Breast epithelium (tissue), 3 donors: Measurements from ENCODE around the gene MS4A4A.

Source experiments
- CTCF ChIP-seq, 3 donors: fragments of 450-650 bp; IDR thresholded peaks; one replicate each; pipeline ENCODE4 v1.5.1; 2016 to 2017; ENCODE audit warnings: antibody characterized with exemption in 3 of 3, mild to moderate bottlenecking in 3 of 3, moderate library complexity in 3 of 3
- POLR2AphosphoS5 ChIP-seq, 3 donors: sonication (generic); formaldehyde crosslinking; IDR thresholded peaks; one replicate each; pipeline ENCODE4 v1.6.1; 2017; ENCODE audit warnings: antibody characterized with exemption in 3 of 3

- TF ChIP-seq POLR2AphosphoS5 (IDR thresholded peaks at IDR 0.05) (no peak), CTCF (IDR thresholded peaks at IDR 0.05) (no peak)
Measured at GRCh38 chr11:60282286-60282685, 1.8 kb downstream of the MS4A4A start.
